A673 (cell line): Measurements from ENCODE around the gene ZNF718. TPM values are rescaled to one million over a fixed set of nuclear protein-coding genes. Genes with fewer than 3 reads are reported as not detected.

Source experiments
- BruUV-seq: library from RNA; stranded (reverse); fragments of 400-500 nt; replicated peaks from 2 replicates; lab custom pipeline; 2021; lab: Mats Ljungman, UMichigan
- CTCF ChIA-PET: fragments of 300-600 bp; sonication (Branson Sonifier 250); formaldehyde crosslinking; loops from one replicate; lab custom pipeline; 2022; ENCODE audit warnings: antibody characterized with exemption; lab: Charles Lee
- POLR2A ChIA-PET: fragments of 300-600 bp; sonication (Branson Sonifier 250); formaldehyde crosslinking; loops from one replicate; lab custom pipeline; 2022; ENCODE audit warnings: antibody characterized with exemption; ENCODE audit not compliant: low non-redundant PET; lab: Charles Lee
- DNase-seq: peaks from one replicate; pipeline ENCODE4 v3.0.0-alpha.2; 2015; ENCODE audit warnings: low spot score
- H3K27ac ChIP-seq: fragments of 200-600 bp; sonication (generic); 2 replicates; pipeline ENCODE4 v1.5.1; 2016; ENCODE audit warnings: mixed run types, low read depth, mild to moderate bottlenecking, mixed read lengths, antibody characterized with exemption, low read length; ENCODE audit not compliant: poor library complexity, severe bottlenecking
- H3K27me3 ChIP-seq: fragments of 200-600 bp; sonication (generic); replicated peaks from 2 replicates; pipeline ENCODE4 v1.6.1; 2017; ENCODE audit warnings: mixed run types, low read depth, mild to moderate bottlenecking, mixed read lengths, antibody characterized with exemption, low read length; ENCODE audit not compliant: insufficient read depth, poor library complexity
- H3K36me3 ChIP-seq: fragments of 200-600 bp; sonication (generic); 2 replicates; pipeline ENCODE4 v1.6.1; 2016; ENCODE audit warnings: mixed run types, mild to moderate bottlenecking, mixed read lengths, antibody characterized with exemption, low read length; ENCODE audit not compliant: insufficient read depth, poor library complexity, severe bottlenecking
- H3K4me1 ChIP-seq: fragments of 200-600 bp; sonication (generic); 2 replicates; pipeline ENCODE4 v1.6.1; 2017; ENCODE audit warnings: mixed run types, mild to moderate bottlenecking, mixed read lengths, antibody characterized with exemption, low read length; ENCODE audit not compliant: insufficient read depth, poor library complexity, severe bottlenecking
- H3K4me3 ChIP-seq: fragments of 200-600 bp; sonication (generic); 2 replicates; pipeline ENCODE4 v1.5.1; 2016; ENCODE audit warnings: low read depth, mixed run types, mild to moderate bottlenecking, mixed read lengths, low read length; ENCODE audit not compliant: poor library complexity, severe bottlenecking
- H3K9me3 ChIP-seq: fragments of 200-600 bp; sonication (generic); 2 replicates; pipeline ENCODE4 v1.6.1; 2016; ENCODE audit warnings: mixed run types, low read depth, mild to moderate bottlenecking, mixed read lengths, antibody characterized with exemption, low read length; ENCODE audit not compliant: poor library complexity, severe bottlenecking
- CTCF ChIP-seq: fragments of 300-800, 200-600 bp; sonication (generic); conservative IDR thresholded peaks from 2 replicates; pipeline ENCODE4 v1.5.1; 2017; ENCODE audit warnings: low read depth, mild to moderate bottlenecking, antibody characterized with exemption, low read length, moderate library complexity, mixed read lengths
- EZH2 ChIP-seq: fragments of 200-600 bp; sonication (generic); IDR thresholded peaks from 2 replicates; pipeline ENCODE4 v1.6.1; 2017; ENCODE audit warnings: borderline replicate concordance, low read depth, mild to moderate bottlenecking, mixed read lengths, antibody characterized with exemption, low read length; ENCODE audit not compliant: poor library complexity, severe bottlenecking
- intact Hi-C: fragments of 100-400 bp; cut with micrococcal nuclease; formaldehyde crosslinking; loops from one replicate; pipeline ENCODE4 v1.10.0; 2022; ENCODE audit not compliant: unreplicated experiment
- total RNA-seq: library from RNA; stranded (reverse); gene quantifications from 2 replicates; pipeline ENCODE4 v1.2.3, GENCODE V29; 2021

ZNF718 gene
- total RNA-seq, 1 experiment from 2014 or later = 9.2 TPM

GRCh38 chr4:107444-108429 lies 16.6 kb upstream of the ZNF718 start:
- DNase-seq = no peak
- Histone ChIP-seq H3K4me3 (no peak overlapping the region), H3K36me3 (no peaks in the 10 kb centered on the region), H3K9me3 (peaks cover 35% of the 10 kb centered on the region), H3K4me1 (no peaks in the 10 kb centered on the region), H3K27ac (no peak overlapping the region), H3K27me3 (peaks cover 17% of the 10 kb centered on the region)
- intact Hi-C loops = no loop called here
- CTCF ChIA-PET = no interaction called here
- POLR2A ChIA-PET = no interaction called here
- BruUV-seq = no TSS peak
- TF ChIP-seq EZH2 (no peak), CTCF (no peak)

- POLR2A ChIA-PET = no interaction called here
- no peak for DNase-seq
- Histone ChIP-seq H3K27me3 (peaks cover 6% of the 10 kb centered on the region), H3K4me1 (no peaks in the 10 kb centered on the region), H3K9me3 (peaks cover 17% of the 10 kb centered on the region), H3K27ac (no peak overlapping the region), H3K36me3 (no peaks in the 10 kb centered on the region), H3K4me3 (no peak overlapping the region)
- intact Hi-C loops = no loop called here
- no TSS peak for BruUV-seq
- CTCF ChIA-PET = no interaction called here
- TF ChIP-seq EZH2 (no peak), CTCF (no peak)
Observed at GRCh38 chr4:112771-113170, 11.5 kb upstream of the ZNF718 start.

DNA sequence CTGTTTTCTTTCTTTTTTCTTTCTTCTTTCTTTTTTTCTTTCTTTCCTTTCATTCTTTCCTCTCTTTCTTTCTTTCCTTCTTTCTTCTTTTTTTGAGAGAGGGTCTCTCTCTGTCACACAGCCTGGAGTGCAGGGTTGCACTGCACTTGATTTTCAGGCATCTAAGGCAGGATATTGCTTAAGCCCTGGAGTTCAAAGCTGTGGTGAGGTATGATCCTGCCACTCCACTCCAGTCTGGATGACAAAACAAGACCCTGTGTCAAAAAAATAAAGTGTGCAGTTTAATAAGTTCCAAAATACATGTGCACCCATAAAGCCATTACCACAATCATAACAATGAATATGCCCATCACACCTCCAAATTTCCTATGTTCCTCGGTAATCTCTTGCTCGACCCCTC lies 10.6 kb upstream of the ZNF718 start:
- no TSS peak for BruUV-seq
- no peak overlapping the region for H3K27ac ChIP-seq
- peaks cover 7% of the 10 kb centered on the region for H3K9me3 ChIP-seq
- no peak overlapping the region for H3K4me3 ChIP-seq
- ChIA-PET POLR2A (no interaction called here), CTCF (no interaction called here)
- intact Hi-C loops = no loop called here
- no peak for DNase-seq
- no peaks in the 10 kb centered on the region for H3K4me1 ChIP-seq
- H3K36me3 ChIP-seq = no peaks in the 10 kb centered on the region
- no peaks in the 10 kb centered on the region for H3K27me3 ChIP-seq
- TF ChIP-seq CTCF (no peak), EZH2 (no peak)
